GM18907 (cell line): ENCODE data around the gene FAM117A.
"Not testable (repeated sequence)": the region's sequence is repeated elsewhere in the genome, so short reads cannot be mapped to it uniquely, and the experiment has no call there.

Source experiments
- ATAC-seq: cut with Tn5 transposase; IDR thresholded peaks from one replicate; pipeline ENCODE4 v1.9.1; 2021; ENCODE audit warnings: mild to moderate bottlenecking, moderate library complexity; ENCODE audit not compliant: unreplicated experiment

Gene FAM117A

DNA sequence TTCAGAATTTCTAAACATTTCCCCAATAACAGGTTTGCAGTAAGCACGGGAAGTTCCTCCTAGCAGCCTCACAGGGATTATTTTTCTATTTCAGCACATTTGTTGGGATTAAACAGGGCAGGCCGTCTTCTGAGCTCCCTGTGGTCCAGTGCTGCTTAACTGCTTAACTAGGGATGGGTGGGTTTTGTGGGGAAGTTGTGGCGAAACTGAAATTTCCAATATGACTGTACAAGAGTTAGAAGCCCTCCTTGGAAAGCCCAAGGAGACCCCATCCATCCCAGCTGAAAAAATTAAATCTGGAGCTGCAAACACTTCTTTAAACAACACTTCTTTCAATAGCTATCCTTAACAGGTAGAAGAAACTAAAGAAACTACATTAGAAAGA lies 22.2 kb downstream of the FAM117A start:
- ATAC-seq: no peak

- ATAC-seq: no peak
Measured at GRCh38 chr17:49741009-49741691, 22.8 kb downstream of the FAM117A start.

GRCh38 chr17:49739641-49740271 lies 24.2 kb downstream of the FAM117A start:
- peak; percentile 47 for ATAC-seq

- no peak for ATAC-seq
Measured at GRCh38 chr17:49738456-49739163, 25.3 kb downstream of the FAM117A start.

GRCh38 chr17:49734515-49735490 lies 29.1 kb downstream of the FAM117A start:
- ATAC-seq: no peak

DNA sequence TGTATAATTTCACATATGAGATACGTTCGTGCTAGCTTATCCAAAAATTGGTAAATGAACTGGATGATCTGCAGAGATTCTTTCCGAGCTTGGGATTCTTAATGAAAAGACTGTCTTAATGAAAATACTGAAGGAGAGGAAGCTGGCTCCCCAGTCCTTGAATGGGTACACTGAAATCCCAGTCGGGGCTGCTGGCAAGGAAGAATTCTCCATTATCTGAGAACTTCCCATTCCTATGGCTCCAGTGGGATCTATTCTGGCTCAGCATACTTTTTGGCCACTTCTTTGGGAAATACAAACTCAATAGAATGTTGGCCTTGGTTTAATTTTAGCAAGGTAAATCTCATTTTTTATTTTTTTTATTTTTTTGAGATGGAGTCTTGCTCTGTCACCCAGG lies 32.5 kb downstream of the FAM117A start:
- ATAC-seq: no peak

GRCh38 chr17:49730785-49731434 lies 33.0 kb downstream of the FAM117A start:
- ATAC-seq: no peak

- no peak for ATAC-seq
Measured at GRCh38 chr17:49730078-49730784, 33.7 kb downstream of the FAM117A start.

- no peak for ATAC-seq
Measured at GRCh38 chr17:49729069-49729468, 34.9 kb downstream of the FAM117A start.

DNA sequence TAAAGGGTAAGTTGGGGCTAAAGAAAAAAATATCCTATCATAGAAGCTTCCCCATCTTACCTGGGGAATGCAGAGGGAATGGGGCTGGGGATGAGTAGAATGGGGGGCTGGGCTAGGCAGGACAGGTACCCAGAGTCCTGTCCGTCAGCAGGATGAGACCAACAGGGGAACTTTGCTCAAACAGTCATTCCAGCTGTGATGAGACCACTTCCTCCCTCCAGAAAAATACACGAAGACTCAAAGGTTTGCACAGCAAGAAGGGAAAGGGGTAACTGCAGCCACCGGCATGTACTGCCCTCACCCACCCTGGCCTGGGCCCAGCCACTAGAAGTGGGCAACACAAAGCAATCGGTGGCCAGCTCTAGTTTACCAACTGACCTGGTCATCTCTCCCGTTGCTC lies 35.5 kb downstream of the FAM117A start:
- no peak for ATAC-seq

DNA sequence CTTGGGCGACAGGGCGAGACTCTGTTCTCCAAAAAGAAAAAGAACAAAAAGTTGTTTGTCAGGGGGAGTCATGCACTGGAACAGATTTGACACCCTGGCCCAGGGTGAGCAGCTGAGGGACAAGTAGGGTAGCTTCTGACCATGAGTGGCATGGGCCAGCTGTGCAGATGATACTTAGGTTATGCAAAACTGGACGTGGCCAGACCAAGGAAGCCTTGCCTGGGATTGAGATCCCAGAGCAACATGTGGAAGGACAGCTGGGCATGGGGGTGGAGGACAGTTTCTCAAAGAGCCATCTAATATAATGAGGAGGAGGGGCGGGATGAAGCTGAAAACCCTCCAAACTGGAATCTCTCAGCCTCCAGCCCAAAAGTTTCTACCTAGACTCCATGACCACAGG lies 36.6 kb downstream of the FAM117A start:
- no peak for ATAC-seq

GRCh38 chr17:49725452-49726130 lies 38.3 kb downstream of the FAM117A start:
- ATAC-seq: no peak

GRCh38 chr17:49724552-49724951 lies 39.4 kb downstream of the FAM117A start:
- ATAC-seq: not testable (repeated sequence)

DNA sequence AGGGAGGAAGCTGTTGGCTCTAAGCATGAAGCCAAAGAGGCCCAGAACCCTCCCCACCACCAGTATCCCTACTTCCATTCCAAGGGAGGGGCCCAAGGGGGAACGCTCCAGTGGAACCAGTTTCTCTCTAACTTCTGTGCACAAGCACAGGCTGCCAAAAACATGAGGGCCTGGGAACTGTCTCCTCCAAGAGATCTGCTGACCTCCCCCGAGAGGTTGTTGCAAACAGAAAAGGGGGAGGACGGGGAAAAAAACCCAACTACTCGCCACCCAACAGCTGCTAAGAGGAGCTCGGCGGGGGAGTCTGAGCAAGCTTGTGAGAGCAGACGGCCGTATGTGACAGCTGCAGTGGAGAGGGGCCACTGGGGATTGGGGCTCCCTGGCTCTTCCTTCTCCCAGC lies 40.5 kb downstream of the FAM117A start:
- no peak for ATAC-seq

GRCh38 chr17:49722066-49722465 lies 41.9 kb downstream of the FAM117A start:
- ATAC-seq: no peak

DNA sequence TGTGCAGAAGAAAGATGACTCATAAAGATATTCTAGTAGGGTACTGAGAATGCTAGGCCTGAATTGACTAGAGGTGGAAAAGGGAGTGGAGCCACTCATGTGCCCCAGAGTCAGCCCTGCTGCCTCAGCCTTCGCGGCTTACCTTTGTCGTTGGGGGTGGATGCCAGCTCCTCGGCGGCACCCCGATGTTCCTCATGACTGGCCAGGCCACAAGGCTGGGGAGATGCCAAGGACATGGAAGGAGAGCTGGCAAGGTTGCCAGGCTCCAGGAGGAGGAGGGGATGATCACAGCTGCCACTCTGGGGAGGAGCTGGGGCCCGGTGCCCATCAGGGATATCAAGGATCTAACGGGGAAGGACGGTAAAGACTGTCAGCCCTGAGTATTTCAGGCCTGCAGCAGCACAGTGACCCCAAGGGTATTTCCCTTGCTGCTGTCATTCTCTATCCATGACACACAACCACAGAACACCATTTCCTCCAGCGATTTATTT lies 46.5 kb downstream of the FAM117A start:
- ATAC-seq: no peak

DNA sequence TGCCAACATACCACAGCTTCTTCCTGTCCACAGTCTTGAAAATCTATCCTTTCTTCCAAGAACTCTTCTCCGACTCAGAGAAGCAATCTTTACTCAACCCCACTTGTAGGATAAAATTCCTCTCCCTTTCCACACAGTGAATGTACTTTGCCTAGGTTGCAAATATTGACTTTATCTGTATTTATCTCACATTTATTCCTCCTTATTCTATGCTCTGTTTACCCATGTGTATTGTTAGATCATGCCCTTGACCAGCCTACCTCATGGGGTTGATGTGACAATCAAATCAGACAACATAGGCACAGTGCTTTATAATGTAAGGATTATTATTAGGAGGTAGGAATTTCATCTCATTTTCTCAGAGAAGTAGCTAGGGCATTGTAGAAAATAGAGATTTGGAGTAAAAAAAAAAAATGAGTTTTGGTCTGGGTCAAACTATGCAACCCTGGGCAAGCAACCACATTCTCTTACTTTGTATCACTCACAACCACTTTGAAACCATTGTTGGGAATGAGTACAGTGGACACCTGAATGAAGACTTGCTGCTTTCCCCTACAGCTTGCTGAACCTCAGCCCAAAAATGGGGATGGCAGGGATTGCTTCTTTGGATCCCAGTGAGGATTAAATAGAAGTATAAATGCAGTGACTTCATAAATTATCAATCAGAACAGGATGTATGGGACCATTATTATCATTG lies 47.1 kb downstream of the FAM117A start:
- ATAC-seq: no peak

GRCh38 chr17:49715717-49716279 lies 48.1 kb downstream of the FAM117A start:
- ATAC-seq: no peak
